Spleen (tissue), 7 donors: ENCODE measurements around the gene TMC1.

Experiments
- CTCF ChIP-seq, 11 experiments: fragments of 200-600 bp in 7 of 11; fragments of 450-650 bp in 4 of 11; sonication (generic) in 4 of 11; IDR thresholded peaks in 8 of 11; conservative IDR thresholded peaks in 3 of 11; 1 replicate in 7 of 11; 2 replicates in 4 of 11; pipeline versions ENCODE4 v1.4.0 to v1.8.0; 2016 to 2021; ENCODE audit warnings: antibody characterized with exemption in 11 of 11, inconsistent platforms in 4 of 11, mild to moderate bottlenecking in 1 of 11
- POLR2AphosphoS5 ChIP-seq, 3 donors: sonication (generic); formaldehyde crosslinking; IDR thresholded peaks; one replicate each; pipeline ENCODE4 v1.5.1; 2017; ENCODE audit warnings: antibody characterized with exemption in 3 of 3
- donor health status: DM: no; HTN: no; CAD: no; lungs with moderate emphysema.
- donor health status: DM: no; HTN: no; CAD: no.
- donor health status: DM: no; HTN: no; CAD: no.

- TF ChIP-seq POLR2AphosphoS5 (IDR thresholded peaks at IDR 0.05) (no peak), CTCF (IDR thresholded peaks at IDR 0.05 in 8 of 11, conservative IDR thresholded peaks at IDR 0.05 in 3 of 11) (no peak)
Observed at GRCh38 chr9:72494051-72494450, 27.4 kb upstream of the TMC1 start.
